SK-N-SH (cell line): ENCODE data around the gene DAB2. TPM values are rescaled to one million over a fixed set of nuclear protein-coding genes. Genes with fewer than 3 reads are reported as not detected.

Source experiments
- CTCF ChIA-PET: fragments of 300-600, 350-600 bp; formaldehyde crosslinking; extraction: SDS; loops from one replicate; lab custom pipeline; 2021; lab: Yijun Ruan, JAX
- POLR2A ChIA-PET: fragments of 350-600 bp; sonication (Branson Sonifier 250); formaldehyde crosslinking; extraction: SDS; loops from one replicate; lab custom pipeline; 2020; ENCODE audit warnings: antibody characterized with exemption, inconsistent platforms; lab: Yijun Ruan, JAX
- DNase-seq: peaks from one replicate; pipeline ENCODE4 v3.0.0; 2012
- H2AFZ ChIP-seq: fragments of 200-600 bp; sonication (generic); 2 replicates; pipeline ENCODE4 v1.8.1; 2016; ENCODE audit warnings: antibody characterized with exemption, mild to moderate bottlenecking, low read depth
- H3F3A ChIP-seq: fragments of 200-600 bp; sonication (generic); replicated peaks from 2 replicates; pipeline ENCODE3; 2016; ENCODE audit warnings: antibody characterized with exemption, mild to moderate bottlenecking; ENCODE audit not compliant: insufficient read depth
- H3K27ac ChIP-seq, 2 experiments: fragments of 200-500 bp in 1 of 2; fragments of 200-600 bp in 1 of 2; sonication (Bioruptor generic) in 1 of 2; sonication (generic), shearing (Covaris generic) in 1 of 2; 2 replicates each; pipeline versions ENCODE4 v1.5.1 to v1.6.1; 2014 to 2016; ENCODE audit warnings: low read depth in 2 of 2, inconsistent platforms in 1 of 2, low read length in 1 of 2, mild to moderate bottlenecking in 1 of 2, mixed read lengths in 1 of 2
- H3K27me3 ChIP-seq: fragments of 200-600 bp; sonication (generic), shearing (Covaris generic); 2 replicates; pipeline ENCODE4 v1.6.1; 2016; ENCODE audit warnings: mixed run types; ENCODE audit not compliant: insufficient read depth
- H3K36me3 ChIP-seq, 2 experiments: fragments of 200-500 bp in 1 of 2; fragments of 200-600 bp in 1 of 2; sonication (Bioruptor generic) in 1 of 2; sonication (generic) in 1 of 2; replicated peaks in 1 of 2; 2 replicates each; pipeline versions ENCODE3 to v1.5.1; 2014 to 2016; ENCODE audit warnings: low read length in 1 of 2, mild to moderate bottlenecking in 1 of 2; ENCODE audit not compliant: insufficient read depth in 2 of 2, control insufficient read depth in 1 of 2
- H3K4me1 ChIP-seq, 2 experiments: fragments of 200-500 bp in 1 of 2; fragments of 200-600 bp in 1 of 2; sonication (Bioruptor generic) in 1 of 2; sonication (generic), shearing (Covaris generic) in 1 of 2; 2 replicates each; pipeline versions ENCODE4 v1.5.1 to v1.6.1; 2014 to 2016; ENCODE audit warnings: low read depth in 1 of 2, low read length in 1 of 2, mixed run types in 1 of 2; ENCODE audit not compliant: insufficient read depth in 2 of 2, control insufficient read depth in 1 of 2
- H3K4me2 ChIP-seq: fragments of 200-600 bp; sonication (generic), shearing (Covaris generic); 2 replicates; pipeline ENCODE4 v1.6.1; 2017; ENCODE audit warnings: mixed run types
- H3K4me3 ChIP-seq, 2 experiments: fragments of 200-500 bp in 1 of 2; fragments of 200-600 bp in 1 of 2; sonication (Bioruptor generic) in 1 of 2; sonication (generic), shearing (Covaris generic) in 1 of 2; 2 replicates each; pipeline versions ENCODE4 v1.5.1 to v1.8.1; 2014 to 2016; ENCODE audit warnings: low read depth in 2 of 2, inconsistent platforms in 1 of 2, low read length in 1 of 2, mild to moderate bottlenecking in 1 of 2, mixed read lengths in 1 of 2, moderate library complexity in 1 of 2
- H3K79me2 ChIP-seq: fragments of 200-600 bp; sonication (generic); 2 replicates; pipeline ENCODE4 v1.8.1; 2017; ENCODE audit warnings: mild to moderate bottlenecking; ENCODE audit not compliant: insufficient read depth
- H3K9ac ChIP-seq: fragments of 200-600 bp; sonication (generic); 2 replicates; pipeline ENCODE4 v1.6.1; 2017; ENCODE audit warnings: mixed run types
- H3K9me2 ChIP-seq: fragments of 200-600 bp; sonication (generic); 2 replicates; pipeline ENCODE4 v1.6.1; 2017; ENCODE audit warnings: mixed run types
- H3K9me3 ChIP-seq: fragments of 200-600 bp; sonication (generic); 2 replicates; pipeline ENCODE4 v1.6.1; 2017; ENCODE audit warnings: mixed run types, mild to moderate bottlenecking, moderate library complexity
- H4K20me1 ChIP-seq: fragments of 200-600 bp; sonication (generic); 2 replicates; pipeline ENCODE4 v1.6.1; 2017; ENCODE audit warnings: mild to moderate bottlenecking, mixed run types; ENCODE audit not compliant: insufficient read depth
- FOSL2 ChIP-seq: IDR thresholded peaks from 2 replicates; pipeline ENCODE4 v1.4.0; 2012; ENCODE audit warnings: low read depth, mild to moderate bottlenecking, moderate library complexity, borderline replicate concordance
- FOXM1 ChIP-seq: IDR thresholded peaks from 2 replicates; pipeline ENCODE4 v1.4.0; 2012; ENCODE audit warnings: low read depth, mild to moderate bottlenecking
- GABPA ChIP-seq: IDR thresholded peaks from 2 replicates; pipeline ENCODE4 v1.4.0; 2012; ENCODE audit warnings: low read depth, mild to moderate bottlenecking
- JUND ChIP-seq: IDR thresholded peaks from 2 replicates; pipeline ENCODE4 v1.4.0; 2012
- NRF1 ChIP-seq: IDR thresholded peaks from 2 replicates; pipeline ENCODE4 v1.6.1; 2012; ENCODE audit warnings: low read depth, mild to moderate bottlenecking, low read length
- POLR2AphosphoS5 ChIP-seq: IDR thresholded peaks from 2 replicates; pipeline ENCODE4 v1.6.1; 2012; ENCODE audit warnings: low read depth, low read length
- TCF12 ChIP-seq: IDR thresholded peaks from 2 replicates; pipeline ENCODE4 v1.4.0; 2012
- TEAD4 ChIP-seq: IDR thresholded peaks from 2 replicates; pipeline ENCODE4 v1.4.0; 2012; ENCODE audit warnings: mild to moderate bottlenecking, borderline replicate concordance; ENCODE audit not compliant: insufficient read depth
- ZBTB33 ChIP-seq: IDR thresholded peaks from 2 replicates; pipeline ENCODE4 v1.4.0; 2012; ENCODE audit warnings: low read depth, borderline replicate concordance
- WGBS: methylation state at CpG from one replicate; pipeline ENCODE4 v1.1.6; 2017; ENCODE audit warnings: low lambda C conversion rate; 5-methylcytosine and 5-hydroxymethylcytosine counted together
- polyA plus RNA-seq, 3 experiments: library from polyadenylated mRNA; depleted of rRNA; stranded (reverse); fragments of >200 nt; gene quantifications; 2 replicates each; pipeline ENCODE4 v1.2.3, GENCODE V29; 2012
- TF ChIP-seq, protein P1 (sequence below): IDR thresholded peaks from 2 replicates; pipeline ENCODE4; 2012
- TF ChIP-seq, protein P2 (sequence below): fragments of 150-350 bp; IDR thresholded peaks from 2 replicates; pipeline ENCODE4 v1.6.1; 2017; ENCODE audit warnings: antibody characterized with exemption, low read length, low read depth, borderline replicate concordance

DAB2 gene
- polyA plus RNA-seq, 1 of the 3 experiments (the other 2 are of a cell fraction) = 23.7 TPM

DNA sequence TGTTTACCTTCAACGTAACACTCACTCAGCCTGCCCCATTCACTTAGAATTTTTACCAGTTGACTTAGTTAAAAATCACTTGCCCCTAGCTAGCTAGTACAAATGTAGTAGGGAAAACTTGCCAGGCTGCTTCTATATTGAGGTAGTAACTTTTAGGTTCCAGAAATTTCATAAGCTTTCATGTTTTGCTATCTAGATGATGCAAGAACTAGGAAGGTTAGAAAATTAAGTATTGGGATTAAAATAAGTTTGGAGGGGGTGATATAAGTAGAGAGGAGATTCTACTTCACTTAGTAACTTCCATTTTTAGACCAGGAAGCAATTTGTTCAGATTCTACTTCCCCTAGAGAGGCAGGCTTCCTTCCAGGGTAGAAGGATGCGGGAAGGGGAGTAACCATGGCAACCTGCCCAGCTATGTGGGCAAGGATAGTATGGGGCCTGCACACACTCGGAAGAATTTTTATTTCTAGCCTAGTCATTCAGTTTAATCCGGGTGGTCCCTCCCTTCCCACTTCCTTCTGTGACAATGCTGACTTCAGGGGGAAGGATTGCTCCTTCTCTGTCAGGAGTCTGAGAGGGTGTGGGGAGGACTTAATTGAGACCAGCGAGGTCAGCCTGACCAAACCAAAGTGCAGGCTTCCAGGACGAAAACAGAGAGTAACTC, 4.2 kb downstream of the DAB2 start:
- peak overlapping the region; percentile 82 for H3K4me2 ChIP-seq
- H3K4me1 ChIP-seq = peaks cover 2 to 11% of the 10 kb centered on the region in 2 experiments; a peak in 3 of 4 replicates
- no peak overlapping the region for H2AFZ ChIP-seq
- peaks cover 89% of the 10 kb centered on the region for H3K79me2 ChIP-seq
- TF ChIP-seq, protein P1, sequence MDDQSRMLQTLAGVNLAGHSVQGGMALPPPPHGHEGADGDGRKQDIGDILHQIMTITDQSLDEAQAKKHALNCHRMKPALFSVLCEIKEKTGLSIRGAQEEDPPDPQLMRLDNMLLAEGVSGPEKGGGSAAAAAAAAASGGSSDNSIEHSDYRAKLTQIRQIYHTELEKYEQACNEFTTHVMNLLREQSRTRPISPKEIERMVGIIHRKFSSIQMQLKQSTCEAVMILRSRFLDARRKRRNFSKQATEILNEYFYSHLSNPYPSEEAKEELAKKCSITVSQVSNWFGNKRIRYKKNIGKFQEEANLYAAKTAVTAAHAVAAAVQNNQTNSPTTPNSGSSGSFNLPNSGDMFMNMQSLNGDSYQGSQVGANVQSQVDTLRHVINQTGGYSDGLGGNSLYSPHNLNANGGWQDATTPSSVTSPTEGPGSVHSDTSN = no peak
- TF ChIP-seq NRF1 (no peak), FOXM1 (no peak), TCF12 (no peak), ZBTB33 (no peak), TEAD4 (no peak), FOSL2 (no peak), GABPA (no peak), POLR2AphosphoS5 (no peak)
- TF ChIP-seq, protein P2, sequence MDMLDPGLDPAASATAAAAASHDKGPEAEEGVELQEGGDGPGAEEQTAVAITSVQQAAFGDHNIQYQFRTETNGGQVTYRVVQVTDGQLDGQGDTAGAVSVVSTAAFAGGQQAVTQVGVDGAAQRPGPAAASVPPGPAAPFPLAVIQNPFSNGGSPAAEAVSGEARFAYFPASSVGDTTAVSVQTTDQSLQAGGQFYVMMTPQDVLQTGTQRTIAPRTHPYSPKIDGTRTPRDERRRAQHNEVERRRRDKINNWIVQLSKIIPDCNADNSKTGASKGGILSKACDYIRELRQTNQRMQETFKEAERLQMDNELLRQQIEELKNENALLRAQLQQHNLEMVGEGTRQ = no peak
- H3K27ac ChIP-seq = peak overlapping the region in 1 of 2 experiments; percentile 66; a peak in 2 of 4 replicates
- ChIA-PET CTCF (interaction anchor here (0.8 kb wide), 1 partner anchor 60 kb away, joined by 3 read pairs; no protein-coding TSS in a partner anchor), POLR2A (no interaction called here)
- no peak for DNase-seq
- no peak overlapping the region for H3K4me3 ChIP-seq
- 0 out of 2 replicates have a peak overlapping the region, but pooled peaks have one; percentile 20 for H3K9ac ChIP-seq
- WGBS = 25% methylated on average over 6 of the region's 6 CpGs
- peaks cover 3 to 12% of the 10 kb centered on the region in 2 experiments for H3K36me3 ChIP-seq
- H3K27me3 ChIP-seq = no peaks in the 10 kb centered on the region; the same call in 1 of the 2 replicates
- H3K9me2 ChIP-seq = no peaks in the 10 kb centered on the region
- H3K9me3 ChIP-seq = no peaks in the 10 kb centered on the region
- no peaks in the 10 kb centered on the region for H3F3A ChIP-seq
- peaks cover 4% of the 10 kb centered on the region; the same call in 1 of the 2 replicates for H4K20me1 ChIP-seq

- TF ChIP-seq JUND = no peak
- Histone ChIP-seq H3K9ac (no peak overlapping the region), H3F3A (no peaks in the 10 kb centered on the region), H3K79me2 (peaks cover 98% of the 10 kb centered on the region), H3K27ac (no peak overlapping the region; a peak in 1 of 4 replicates), H3K4me1 (peaks cover under 1 to 11% of the 10 kb centered on the region in 2 experiments; a peak in 3 of 4 replicates), H3K36me3 (peaks cover 3 to 12% of the 10 kb centered on the region in 2 experiments), H3K4me2 (peak overlapping the region; percentile 0; the same call in 1 of the 2 replicates), H3K4me3 (no peak overlapping the region), H3K9me2 (no peaks in the 10 kb centered on the region), H3K27me3 (no peaks in the 10 kb centered on the region; the same call in 1 of the 2 replicates), H3K9me3 (no peaks in the 10 kb centered on the region), H2AFZ (no peak overlapping the region), H4K20me1 (peaks cover 4% of the 10 kb centered on the region; the same call in 1 of the 2 replicates)
- DNase-seq = no peak
- WGBS = 13% methylated on average over 1 of the region's 1 CpG
- POLR2A ChIA-PET = no interaction called here
- CTCF ChIA-PET = no interaction called here
These were observed 5.0 kb downstream of the DAB2 start for GRCh38 chr5:39419796-39420195.
